GM12875 (cell line): ENCODE measurements around the gene TENT5C.

ENCODE experiments used
- H3K4me3 ChIP-seq: one replicate; pipeline ENCODE4 v1.5.1; 2011; ENCODE audit warnings: low read depth, low read length, control low read depth
- TF ChIP-seq, protein P1 (sequence below): IDR thresholded peaks from 2 replicates; pipeline ENCODE4 v1.5.1; 2011; ENCODE audit warnings: low read depth, mild to moderate bottlenecking, control low read depth, inconsistent platforms, low read length, moderate library complexity, borderline replicate concordance; ENCODE audit not compliant: insufficient read depth

TENT5C gene

DNA sequence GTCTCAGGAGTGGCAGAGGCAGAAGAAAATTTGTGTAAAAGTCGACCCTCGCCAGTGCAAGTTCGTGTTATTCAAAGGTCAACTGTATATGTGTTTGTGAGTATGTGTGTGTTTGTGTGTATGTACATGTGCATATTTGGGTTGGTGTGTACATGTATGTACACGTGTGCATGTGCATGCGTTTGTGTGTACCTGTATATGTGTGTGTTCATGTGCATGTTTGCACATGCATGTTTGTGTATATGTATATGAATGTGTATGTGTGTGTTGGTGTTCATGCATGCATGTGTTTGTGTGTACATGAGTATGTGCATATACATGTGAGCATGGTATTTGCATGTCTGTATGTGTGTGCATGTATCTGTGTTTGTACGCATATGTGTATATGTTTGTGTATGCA lies 21.7 kb upstream of the TENT5C start:
- TF ChIP-seq, protein P1, sequence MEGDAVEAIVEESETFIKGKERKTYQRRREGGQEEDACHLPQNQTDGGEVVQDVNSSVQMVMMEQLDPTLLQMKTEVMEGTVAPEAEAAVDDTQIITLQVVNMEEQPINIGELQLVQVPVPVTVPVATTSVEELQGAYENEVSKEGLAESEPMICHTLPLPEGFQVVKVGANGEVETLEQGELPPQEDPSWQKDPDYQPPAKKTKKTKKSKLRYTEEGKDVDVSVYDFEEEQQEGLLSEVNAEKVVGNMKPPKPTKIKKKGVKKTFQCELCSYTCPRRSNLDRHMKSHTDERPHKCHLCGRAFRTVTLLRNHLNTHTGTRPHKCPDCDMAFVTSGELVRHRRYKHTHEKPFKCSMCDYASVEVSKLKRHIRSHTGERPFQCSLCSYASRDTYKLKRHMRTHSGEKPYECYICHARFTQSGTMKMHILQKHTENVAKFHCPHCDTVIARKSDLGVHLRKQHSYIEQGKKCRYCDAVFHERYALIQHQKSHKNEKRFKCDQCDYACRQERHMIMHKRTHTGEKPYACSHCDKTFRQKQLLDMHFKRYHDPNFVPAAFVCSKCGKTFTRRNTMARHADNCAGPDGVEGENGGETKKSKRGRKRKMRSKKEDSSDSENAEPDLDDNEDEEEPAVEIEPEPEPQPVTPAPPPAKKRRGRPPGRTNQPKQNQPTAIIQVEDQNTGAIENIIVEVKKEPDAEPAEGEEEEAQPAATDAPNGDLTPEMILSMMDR: no peak
- H3K4me3 ChIP-seq: no peak overlapping the region

DNA sequence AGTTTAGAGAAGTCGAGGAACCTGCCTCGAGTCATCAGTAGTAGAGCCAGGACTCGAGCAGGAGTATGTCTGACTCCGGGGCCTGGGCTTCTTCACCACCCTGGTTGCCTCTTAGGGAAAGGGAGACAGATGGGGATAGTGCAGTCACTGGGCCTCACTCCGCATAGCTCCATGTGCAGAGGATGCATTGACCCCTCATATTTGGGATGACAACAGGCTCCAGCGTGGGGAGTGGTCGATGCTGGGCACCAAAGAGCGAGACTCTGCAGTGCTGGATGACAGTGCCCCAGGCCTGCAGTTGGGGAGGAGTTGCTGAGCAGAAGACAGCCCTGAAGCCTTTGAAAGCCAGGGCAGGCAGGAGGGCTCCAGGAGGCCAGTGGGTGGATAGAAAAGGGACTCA lies 20.8 kb upstream of the TENT5C start:
- H3K4me3 ChIP-seq: no peak overlapping the region
- TF ChIP-seq, protein P1: no peak

DNA sequence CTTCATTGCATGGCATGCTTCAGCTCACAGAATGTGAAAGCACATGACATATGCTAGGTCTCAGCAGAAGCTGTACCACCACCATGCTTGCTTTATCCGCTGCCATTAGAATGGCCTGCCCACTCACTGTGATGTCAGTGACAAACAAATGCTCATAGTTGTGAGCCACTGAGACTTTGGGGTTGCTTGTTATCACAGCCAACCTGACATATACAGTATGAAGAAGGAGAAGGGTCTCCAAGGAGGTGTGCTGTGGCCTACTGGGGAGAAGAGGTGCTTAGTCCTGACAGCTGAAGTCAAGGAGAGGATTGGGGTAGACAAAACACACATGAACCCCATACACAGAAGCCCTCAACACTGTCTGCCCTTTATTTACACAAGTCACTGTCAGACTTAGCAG lies 19.5 kb upstream of the TENT5C start:
- TF ChIP-seq, protein P1: no peak
- H3K4me3 ChIP-seq: no peak overlapping the region

DNA sequence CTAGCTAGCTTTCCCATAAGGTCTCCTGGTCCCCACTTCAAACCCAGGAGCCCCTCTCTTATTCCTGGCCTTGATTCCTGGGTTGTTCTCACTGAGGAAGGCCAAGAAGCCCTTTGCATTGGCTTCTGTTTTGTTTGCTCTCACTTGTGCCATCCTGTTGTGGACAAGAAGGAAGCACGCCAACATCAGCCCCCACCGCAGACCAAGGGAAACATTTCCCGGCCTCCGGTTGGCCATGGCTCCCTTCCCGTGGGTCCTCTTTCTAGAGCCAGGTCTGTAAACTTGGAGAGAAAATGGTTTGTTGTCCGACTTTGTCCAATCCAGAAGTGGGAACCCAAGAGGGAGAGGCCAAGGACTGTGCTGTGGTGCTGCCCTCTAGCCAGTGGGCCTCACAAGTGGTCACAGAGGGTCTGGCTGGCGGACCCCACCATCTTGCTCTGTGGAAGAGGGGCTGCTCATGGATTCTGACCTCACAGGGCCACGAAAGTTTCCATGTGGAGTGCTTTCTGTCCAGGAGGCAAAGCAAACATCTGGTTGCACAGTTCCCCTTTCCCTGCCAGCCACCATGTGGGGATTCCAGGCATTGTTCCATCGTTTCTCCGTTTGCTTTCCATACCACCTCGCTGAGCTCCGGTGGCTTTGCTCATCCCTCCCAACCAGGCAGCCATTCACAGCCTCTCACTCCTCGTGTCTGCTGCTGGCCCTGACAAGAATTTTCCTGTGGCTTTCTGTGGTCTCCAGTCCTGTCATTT lies 18.9 kb upstream of the TENT5C start:
- TF ChIP-seq, protein P1: no peak
- H3K4me3 ChIP-seq: no peak overlapping the region

DNA sequence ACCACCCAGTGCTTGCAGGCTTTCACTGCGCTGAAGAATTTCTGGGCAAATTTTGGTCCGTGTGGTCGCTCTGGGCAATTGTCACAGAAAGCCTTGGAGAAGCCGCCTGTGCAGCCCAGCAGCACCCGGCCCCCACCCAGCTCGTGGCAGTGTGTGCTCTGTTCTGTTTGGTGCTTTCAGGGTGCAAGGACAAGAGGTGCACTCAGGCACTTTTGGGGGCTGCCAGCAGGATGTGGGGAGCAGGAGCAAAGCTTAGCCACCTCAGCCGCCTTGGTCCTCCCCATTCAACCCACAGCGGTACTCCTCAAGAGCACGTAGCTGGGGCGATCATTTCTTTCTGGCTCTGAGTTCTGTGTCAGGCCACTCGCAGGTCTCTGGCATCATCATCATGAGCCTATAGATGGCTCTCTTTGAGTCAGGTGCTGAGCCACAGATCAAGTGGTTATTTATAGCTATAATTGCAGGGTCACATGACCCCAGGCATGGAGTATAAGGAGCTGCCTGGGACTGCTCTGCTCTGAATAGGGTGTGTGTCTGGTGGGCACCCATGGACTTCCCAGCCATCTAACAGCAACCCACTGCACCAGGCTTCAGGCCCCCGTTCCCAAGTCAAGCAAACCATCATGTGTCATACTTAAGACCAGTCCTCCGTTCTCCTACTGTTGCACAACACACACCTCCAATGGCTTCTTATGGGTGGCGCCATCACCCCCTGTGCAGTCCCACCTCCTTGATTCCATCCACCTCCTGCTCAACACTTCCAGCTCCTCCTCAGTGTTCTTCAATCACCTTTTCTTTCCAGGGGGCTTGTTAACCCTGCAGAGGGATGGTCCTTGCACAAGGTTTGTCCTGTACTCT lies 18.1 kb upstream of the TENT5C start:
- TF ChIP-seq, protein P1: no peak
- no peak overlapping the region for H3K4me3 ChIP-seq

DNA sequence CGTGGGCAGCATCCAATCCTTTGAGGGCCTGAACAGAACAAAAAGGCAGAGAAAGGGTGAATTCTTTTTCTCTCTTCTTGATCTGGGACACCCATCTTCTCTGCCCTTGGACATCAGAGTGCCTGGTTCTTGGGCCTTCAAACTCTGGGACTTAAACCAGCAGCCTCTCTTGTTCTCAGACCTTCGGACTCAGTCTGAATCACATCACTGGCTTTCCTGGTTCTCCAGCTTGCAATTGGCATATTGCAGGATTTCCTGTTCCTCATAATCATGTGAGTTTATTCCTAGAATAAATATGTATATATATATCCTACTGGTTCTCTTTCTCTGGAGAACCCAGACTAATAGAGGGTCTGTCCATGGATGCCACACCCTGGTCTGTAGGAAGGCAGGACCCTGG lies 16.3 kb upstream of the TENT5C start:
- H3K4me3 ChIP-seq: no peak overlapping the region
- TF ChIP-seq, protein P1: no peak
